Activated CD4-positive, alpha-beta T cell treated with anti-CD3 and anti-CD28 coated beads, Interleukin-2, amount 50 U/mL, for 24 hours (primary cell): ENCODE results near the gene WWTR1.

Experiments used
- DNase-seq, 2 donors: peaks; one replicate each; pipeline ENCODE4 v3.0.0-alpha.2; 2020; ENCODE audit warnings: low read depth in 1 of 2, low spot score in 1 of 2

WWTR1 gene

DNA sequence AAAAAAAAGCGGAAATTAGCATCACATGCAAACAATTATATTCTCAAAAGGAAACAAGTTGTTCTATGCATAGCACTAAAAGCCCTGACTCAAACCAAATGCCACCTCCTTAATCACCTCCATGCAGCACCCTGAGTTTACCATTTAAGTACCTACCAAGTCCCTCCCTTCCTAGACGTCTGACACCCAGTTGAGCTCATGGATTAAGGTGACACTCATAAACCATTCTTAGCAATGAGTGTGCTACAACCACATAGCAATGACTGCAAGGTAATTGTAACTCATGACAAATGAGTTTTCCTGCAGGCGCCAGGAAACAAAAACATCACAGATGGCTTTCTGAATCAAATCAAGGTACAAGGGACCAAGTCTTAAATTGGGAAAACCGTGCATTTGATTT is 32.0 kb downstream of the WWTR1 start:
- DNase-seq: no peak

GRCh38 chr3:149623824-149624223 is 34.0 kb downstream of the WWTR1 start:
- DNase-seq: no peak

DNA sequence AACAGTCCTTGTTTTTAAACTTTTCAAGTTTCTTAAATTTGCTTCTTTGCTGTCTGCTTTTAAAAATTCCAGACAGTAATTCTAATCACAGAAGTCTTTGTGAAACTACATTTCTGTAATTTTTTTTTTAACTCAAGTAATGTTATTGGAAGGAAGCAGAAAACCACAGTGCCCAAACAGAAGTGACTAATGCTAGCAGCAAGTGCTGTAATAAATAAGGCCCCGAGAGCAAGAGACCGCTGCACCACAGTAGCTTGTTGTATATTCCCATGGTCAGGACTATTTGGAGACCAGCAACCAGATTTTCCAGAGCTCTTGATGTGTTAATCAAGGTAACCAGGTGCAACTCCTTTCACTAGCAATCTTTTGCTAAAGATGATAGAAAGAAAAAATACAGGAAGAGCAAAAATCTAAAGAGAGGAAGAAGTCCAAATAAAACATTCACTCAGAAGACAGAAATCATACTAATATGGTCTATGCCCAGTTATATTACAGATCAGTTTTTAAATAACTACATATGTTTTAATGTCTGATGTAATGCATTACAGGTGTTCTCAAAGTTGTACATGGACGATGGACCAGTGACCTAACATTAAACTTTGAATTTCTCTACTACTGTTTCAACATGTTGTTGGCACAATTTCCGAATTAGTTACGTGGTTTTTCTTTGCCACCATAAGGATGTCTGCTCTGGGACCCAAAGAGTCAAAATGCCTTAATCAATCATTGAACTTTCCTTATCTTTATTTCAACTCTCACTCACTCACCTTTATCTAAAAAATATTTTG is 36.4 kb downstream of the WWTR1 start:
- no peak for DNase-seq

DNA sequence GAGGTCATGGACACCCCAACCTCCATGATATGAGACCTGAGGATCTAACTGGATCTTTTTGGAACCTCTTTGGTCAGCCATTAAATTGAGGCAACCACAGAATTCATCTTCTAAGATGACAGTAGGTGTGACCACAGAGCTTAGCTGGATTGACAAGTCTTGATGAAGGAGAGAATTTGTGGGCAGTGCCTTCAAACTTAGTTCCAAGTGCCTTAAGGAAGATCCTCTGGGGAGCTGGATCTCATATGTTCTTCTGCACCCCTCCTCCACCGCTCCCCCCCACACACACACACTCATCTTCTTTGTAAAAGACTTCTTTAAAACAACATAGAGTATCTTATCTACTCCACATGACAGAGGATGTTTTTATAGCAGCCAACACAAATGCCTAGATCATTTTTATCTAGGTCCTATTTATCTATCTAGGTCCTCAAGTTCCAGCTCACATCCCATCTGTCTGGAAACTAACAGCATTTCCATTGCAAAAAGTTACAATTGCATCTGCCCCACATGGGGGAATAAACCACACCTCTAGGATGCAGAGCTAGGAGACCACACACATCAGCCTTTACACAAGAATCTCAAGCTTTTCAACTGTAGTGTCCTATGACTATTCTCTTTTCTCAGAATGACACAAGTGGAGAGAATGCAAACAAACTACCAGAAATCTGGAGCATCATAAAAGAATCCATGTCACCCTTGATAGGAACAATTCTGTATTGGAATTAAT is 37.4 kb downstream of the WWTR1 start:
- no peak for DNase-seq

DNA sequence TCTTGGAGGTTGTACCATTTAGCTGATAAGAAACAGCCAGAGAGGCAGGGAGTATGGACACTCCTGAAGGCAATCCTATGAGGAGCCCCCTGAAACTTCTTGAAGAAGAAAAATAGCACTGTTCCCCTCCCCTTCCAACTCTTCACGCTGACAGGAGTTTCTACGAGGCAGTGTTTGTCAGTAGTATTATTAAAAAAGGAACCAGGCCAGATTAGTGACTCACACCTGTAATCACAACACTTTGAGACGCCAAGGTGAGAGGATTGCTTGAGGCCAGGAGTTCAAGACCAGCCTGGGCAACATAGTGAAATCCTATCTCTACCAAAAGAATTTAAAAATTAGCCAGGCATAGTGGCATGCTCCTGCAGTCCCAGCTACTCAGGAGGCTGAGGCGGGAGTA is 38.7 kb downstream of the WWTR1 start:
- DNase-seq: no peak

DNA sequence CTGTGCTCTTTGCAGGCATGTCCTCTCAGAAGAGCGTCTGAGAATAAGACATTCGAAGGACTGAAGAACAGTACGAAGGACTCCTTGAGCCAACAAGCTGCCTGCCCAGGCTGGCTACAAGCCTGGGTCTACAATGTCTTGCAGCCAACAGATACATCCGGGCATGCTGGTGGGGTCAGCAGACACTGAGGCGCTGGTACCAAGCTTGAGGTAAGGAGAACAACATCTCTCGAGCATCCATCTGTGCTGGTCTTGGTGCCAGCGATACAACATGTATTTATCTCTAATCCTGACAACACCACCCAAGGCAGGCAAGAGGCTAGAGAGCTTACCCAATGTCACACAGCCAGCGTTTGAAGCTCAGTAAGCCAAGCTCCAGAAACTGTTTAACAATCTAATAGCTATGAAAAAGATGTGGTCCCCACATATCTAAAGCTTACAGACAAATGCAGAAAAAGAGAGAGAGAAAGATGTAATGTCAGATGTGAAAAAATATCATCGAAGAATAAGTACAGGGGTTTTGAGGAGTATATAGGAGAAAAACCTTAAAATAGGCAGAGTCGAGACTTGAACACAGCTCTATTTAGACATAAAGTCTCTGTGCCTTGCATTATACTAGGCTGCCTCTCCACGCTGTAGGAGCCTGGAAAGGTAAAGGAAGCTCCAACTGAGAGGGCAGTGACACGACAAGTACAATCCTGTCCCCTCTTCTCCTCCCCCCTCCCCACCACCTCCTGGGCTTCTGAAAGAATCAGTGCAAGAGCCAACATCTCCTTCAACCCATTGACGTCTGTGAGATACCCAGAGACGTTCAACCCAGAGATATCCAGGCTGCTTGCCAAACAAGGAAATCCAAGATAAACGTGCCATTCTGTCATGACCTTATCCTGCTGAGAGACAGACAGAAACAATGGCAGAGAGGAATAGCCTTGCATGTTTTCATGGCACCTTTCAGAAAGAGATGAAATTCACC is 39.4 kb downstream of the WWTR1 start:
- no peak for DNase-seq

- DNase-seq: no peak
Observed at GRCh38 chr3:149615731-149616221, 42.0 kb downstream of the WWTR1 start.

GRCh38 chr3:149613988-149614387 is 43.8 kb downstream of the WWTR1 start:
- no peak for DNase-seq

DNA sequence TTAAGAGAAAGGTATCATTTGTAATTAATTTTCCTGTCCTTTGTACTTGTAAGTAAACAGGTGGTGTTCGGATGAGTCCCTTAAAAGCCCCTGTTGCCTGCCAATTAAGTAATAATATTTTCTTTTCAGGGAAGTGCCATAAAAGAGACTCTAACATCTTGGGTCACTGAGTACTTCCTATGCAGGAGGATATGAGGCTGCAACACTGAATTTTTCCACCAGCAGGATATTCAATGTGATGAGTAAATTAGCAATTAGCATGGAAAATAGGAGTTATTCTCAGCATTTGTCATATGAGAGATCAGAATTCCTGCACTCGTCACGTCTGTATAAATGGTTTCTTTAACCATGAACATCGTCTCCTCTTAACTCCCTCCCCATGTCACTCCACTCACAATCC is 45.4 kb downstream of the WWTR1 start:
- DNase-seq: no peak

- DNase-seq: no peak
Observed at GRCh38 chr3:149611149-149611548, 46.7 kb downstream of the WWTR1 start.

DNA sequence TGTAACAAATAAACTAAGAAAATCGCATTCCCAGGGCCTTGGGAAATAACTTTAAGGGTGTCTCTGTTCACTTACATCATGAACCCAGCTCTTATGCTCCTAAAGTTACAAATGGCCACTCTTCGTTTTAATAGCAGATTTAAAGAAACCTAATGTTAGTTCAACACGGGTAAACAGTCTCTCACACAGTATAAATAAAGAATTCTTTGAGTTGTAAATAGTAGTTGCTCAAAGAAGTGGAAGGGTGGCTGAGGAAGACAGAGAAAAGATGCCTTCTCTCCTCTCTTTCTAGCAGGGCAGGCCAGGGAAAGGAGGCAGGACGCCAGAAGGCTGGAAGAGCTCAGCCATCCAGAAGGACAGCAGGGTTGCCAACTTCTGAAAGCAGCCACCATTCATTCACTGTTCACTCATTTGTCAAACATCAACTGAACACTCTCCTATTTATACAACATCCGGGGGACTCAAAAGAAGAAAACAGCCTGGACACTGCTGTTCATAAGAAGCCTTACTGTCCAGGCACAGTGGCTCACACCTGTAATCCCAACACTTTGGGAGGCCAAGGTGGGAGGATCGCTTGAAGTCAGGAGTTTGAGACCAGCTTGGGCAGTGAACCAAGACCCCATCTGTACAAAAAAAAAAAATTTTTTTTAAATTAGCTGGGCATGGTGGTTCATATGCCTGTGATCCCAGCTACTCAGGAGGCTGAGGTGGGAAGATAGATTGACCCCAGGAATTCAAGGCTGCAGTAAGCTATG is 47.3 kb downstream of the WWTR1 start:
- DNase-seq: no peak

GRCh38 chr3:149609595-149609994 is 48.2 kb downstream of the WWTR1 start:
- no peak for DNase-seq

DNA sequence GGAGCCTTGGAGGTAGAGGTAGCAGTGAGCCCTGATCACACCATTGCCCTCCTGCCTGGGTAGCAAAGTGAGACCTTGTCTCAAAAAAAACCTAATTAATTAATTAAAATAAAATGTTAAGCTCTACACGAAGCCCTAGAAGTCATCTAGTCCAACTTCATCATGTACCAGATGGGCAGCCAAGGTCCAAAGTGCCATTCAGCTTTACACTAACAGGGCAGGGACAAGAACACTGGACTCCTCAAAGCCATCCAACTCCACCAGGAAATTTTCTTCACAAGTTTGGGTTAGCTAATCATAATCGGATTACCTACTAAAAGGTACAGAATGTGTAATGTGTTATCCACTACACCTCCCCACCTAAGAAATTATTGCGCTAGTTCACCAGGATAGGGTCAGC is 48.8 kb downstream of the WWTR1 start:
- no peak for DNase-seq

DNA sequence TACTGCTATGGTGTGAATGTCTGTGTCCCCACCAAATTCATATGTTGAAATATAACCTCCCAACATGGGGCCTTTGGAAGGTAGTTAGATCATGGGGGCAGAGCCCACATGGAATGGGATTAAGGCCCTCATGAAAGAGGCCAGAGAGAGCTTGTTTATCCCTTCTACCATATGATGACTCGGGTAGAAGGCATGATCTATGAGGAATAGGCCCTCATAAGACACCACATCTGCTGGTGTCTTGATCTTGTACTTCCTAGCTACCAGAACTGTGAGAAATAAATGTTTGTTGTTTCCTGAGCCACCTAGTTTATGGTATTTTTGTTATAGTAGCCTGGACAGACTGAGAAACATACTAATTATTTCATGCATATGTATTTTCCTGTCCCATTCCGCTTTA is 51.9 kb downstream of the WWTR1 start:
- DNase-seq: no peak

DNA sequence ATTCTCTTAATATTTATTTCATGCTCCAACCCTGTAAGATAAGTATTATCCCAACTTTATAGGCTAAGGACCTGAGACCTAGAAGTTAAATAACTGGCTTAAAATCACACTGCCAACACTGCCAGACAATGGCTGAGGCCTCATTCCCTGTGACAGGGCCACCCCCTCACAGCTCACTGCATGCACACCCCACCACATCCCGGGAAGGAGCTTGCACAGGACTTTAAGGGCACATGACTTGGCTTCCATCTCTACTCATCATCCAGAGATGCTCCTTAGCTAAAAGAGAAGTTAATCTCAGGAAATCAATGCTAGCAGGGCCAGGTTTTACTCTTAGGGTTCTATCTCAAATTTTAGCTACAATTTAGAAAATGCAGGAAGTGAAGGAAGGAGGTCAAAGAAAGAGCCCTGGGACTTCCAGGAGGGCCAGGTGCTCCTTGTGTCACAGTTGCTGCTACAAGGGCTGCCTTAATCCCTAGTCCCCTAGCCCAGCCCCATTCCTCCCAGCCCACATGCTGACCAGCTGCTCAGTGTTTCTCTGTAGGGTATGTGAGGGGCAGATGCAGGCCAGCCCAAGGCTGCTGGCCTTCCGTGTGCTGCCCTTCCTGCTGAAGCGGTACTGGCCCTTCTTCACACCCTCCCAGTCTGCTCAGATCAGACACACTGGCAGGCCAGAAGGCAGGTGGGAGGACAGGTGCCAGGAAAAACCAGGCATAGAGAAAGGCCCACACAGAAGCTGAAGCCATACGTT is 53.5 kb downstream of the WWTR1 start:
- DNase-seq: no peak

DNA sequence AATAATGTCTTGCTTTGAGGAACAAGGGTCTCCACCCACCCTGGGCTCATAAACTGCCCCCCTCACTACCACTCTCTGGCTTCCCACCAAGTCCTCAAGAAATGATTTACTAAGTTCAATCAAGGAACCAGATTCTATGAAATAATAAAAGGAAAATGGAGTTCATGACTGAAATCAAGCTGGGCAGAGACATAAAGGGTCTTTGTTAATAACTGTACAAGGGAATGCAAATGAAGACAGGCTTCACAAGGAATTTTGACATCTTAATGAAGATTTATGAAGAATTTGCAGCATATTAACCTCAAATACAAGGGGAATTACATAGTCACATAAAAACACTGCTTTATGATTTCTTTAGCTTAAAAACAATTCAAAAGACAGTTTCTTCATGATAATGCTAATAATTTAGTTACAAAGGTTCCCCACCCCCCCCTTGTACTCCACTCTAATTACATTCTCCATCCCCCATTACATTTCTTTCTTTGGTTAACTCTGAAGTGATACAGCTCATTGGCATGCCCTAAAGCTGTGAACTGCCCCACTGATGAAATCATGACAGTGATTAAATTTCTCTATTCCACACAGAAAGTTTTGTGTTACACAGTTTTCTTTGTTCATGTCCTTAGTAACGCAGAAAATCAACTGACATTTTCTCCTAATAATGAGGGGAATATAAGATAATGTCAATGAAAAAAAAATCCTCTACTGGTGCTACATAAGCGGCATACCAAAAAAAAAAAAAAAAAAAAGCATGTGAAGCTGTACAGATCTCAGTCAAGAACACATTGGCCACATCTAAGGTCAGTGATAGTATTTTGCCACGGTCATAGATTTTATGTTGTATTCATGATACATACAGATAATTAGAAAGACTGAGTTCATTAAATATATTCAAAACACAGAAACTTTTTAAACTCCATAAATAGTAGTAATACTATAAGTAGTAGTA is 54.4 kb downstream of the WWTR1 start:
- DNase-seq: no peak

DNA sequence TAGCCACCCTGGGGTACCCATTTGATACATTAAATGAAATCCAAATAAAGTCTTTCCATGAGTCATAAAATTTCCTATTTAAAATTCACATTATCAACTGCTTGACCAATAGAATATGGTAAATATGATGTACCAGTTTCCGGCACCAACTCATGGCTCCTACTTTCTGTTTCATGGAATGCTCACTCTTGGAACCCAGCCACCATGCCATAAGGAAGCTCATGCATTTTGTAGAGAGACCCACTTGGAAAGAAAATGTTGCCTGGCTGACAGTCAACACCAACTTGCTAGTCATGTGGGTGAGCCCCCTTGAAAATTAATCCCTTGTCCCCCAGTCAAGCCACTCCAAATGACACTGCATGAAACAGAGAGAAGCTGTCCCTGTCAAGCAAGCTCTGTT is 57.2 kb downstream of the WWTR1 start:
- no peak for DNase-seq

GRCh38 chr3:149599236-149599635 is 58.6 kb downstream of the WWTR1 start:
- no peak for DNase-seq
